ENCODE measurements around the gene FAM131A.

Gene FAM131A

DNA sequence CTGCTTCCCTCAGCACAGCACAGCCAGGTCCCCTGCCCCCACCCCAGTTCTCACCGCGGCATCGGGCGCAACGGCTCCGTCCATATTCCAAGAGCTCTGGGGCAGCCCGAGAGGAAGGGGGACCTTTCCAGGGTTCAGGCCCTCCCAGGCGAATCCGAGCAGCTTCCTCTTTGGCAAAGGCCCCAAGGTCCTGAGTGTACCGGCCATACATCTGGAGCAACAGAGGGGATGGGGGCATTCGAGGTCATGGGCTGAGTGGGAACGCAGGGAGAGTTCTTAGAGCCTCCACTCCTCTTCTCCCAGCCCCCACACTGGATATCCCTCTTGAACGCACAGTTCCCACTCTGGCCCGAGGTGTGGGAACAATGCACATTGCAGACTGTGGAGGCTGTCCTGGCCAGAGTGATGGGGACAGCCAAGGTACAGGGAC, 21.5 kb downstream of the FAM131A start:
- DNase-seq, result no peak

DNA sequence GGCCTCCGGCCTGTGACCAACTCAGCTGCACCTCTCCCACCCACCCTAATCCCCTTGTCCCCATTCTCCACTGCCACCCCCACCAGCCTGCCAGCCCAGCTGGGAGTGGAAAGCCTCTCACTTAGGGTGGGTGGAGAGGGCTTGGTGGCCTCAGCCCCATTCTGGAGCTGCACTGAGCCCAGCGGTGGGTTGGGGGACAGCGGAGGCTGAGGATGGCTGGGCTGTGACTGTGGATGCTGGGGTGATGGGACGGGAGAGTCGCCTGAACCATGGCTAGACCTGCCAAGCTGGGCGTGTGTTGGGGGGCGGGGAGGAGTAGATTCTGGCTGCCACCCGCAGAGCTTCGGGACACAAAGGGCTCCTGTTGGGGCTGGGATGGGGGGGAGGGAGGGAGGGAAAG, 22.2 kb downstream of the FAM131A start:
- no peak for DNase-seq

DNA sequence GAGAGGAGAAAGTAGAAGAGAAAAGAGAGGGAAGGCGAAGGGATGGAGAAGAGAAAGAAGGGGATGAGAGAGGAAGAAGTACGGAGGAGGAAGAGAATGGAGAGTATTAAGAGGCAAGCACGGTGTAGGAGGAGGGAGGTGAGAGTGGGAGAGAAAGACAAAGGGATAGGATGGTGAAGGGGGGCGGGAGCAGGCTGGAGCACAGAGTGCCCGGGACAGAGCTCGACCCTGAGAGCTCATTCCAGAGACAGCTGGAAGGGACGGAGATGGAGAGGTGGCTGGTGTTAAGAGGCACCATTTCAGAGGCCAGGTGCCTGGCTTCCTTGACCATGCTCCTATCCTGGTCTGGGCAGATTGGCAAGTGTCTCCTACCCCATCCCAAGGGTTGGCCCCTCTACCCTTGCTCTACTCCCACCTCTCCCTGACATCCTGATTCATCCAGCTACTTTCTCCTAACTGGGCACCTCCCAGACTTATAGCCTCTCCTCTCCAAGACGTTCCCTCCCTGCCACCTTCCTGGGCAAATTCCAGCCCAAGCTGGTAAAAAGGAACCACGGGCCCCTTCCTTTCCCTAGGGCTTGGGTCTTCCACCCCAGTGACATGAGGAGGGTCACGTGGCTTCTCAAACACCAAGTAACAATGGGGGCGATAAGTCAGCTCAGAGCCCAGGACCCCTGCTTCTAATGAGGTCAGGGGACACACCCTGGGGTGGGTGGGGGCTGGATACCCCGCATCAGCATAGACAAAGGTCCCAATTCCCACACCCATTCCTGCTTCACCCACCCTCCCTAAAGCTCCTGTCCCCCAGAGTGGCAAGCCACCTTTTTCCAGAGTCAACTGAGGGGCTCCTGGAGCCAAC, 22.9 kb downstream of the FAM131A start:
- DNase-seq, result no peak

DNA sequence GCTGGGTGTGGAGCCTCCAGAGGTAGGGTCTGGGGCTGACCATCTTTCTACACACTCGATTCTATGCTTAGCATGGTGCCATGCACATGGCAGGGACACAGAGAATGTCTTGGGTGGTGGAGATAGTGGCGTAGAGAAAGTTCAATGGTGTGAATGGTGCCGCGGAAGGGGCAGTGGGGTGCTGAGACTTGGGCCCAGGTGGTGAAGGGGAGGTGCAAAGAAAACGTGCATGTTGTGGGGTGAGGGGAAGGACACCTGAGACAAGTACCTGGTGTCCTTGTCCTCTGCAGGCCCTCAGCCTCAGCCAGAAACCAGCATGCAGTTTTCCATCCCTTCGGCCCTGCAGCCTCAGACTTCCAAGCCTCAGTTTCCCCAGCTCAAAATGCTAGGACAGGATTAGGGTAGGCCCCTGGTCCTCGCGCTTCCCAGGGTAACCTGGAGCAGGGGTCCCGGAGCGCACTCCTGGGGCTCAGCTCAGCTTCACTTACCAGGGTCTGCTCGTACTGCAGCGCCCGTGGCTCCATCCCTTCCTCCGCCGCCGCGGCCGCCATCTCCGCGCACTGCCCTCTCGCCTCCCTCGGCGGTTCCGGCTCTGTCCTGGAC, 23.6 kb downstream of the FAM131A start:
- no peak for DNase-seq

DNA sequence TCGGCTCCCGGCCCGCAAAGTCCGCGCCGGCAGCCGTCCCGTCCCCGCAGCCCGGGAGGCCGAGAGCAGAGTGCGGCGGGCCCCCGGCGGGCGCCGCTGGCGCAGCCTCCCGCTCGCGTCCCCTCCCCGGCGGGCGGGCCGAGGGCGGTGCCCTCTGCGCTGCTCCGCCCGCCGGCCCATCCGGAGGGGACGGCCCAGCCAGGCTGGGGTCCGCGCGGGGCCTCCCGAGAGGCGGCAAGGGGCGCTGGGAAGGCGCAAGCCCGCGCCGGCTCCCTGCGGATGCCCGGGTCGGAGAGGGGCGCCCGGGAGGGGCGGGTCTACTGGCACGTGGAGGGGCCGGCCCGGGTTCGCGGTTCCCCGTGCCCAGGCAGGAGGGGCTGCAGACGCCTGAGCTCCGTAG, 24.1 kb downstream of the FAM131A start, which contains the start of the genes CLCN2 and POLR2H:
TSS of gene CLCN2 (minus strand) at position 74 of the 400 bp plus-strand sequence. CDS start 126 bp downstream, outside the sequence.
TSS of gene POLR2H (plus strand) at position 179 of the 400 bp plus-strand sequence. CDS start 1,783 bp downstream, outside the sequence.
- DNase-seq, result peak; percentile 33

DNA sequence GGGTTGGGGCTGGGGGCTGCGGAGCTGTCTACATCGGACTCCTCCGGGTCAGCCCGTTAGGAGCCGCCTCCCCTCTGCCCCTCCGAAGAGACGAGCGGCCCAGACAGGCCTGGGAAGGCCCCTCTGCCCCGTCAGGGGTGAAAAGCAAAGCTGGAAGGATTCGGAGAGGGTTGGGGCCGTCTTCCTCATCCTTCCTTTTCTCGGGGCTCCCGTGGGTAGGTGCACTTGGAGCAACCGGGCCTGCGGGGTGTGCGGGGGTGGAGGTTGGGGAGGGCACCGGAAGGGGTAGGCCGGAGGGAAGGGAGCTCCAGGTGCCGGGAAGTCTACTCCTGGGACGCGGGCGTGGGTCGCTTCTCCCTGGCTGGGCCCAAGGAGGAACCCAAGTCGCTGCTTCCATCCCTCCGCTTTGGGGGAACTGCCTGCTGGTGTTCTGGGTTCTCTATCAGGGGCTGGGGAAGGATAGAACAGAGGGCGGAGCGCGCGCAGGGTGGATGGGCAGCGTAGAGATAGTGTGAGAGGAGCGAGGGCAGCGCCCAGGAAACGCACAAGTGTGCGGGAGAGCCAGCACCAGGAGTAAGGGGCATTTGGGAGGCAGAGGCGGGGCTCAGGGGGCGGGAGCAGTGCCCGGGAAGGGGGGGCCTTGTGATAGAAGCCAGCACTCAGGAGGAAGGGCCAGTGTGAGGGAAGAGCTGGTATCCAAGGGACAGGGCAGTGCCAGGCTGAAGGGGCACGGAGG, 24.7 kb downstream of the FAM131A start:
- DNase-seq, result peak; percentile 93

DNA sequence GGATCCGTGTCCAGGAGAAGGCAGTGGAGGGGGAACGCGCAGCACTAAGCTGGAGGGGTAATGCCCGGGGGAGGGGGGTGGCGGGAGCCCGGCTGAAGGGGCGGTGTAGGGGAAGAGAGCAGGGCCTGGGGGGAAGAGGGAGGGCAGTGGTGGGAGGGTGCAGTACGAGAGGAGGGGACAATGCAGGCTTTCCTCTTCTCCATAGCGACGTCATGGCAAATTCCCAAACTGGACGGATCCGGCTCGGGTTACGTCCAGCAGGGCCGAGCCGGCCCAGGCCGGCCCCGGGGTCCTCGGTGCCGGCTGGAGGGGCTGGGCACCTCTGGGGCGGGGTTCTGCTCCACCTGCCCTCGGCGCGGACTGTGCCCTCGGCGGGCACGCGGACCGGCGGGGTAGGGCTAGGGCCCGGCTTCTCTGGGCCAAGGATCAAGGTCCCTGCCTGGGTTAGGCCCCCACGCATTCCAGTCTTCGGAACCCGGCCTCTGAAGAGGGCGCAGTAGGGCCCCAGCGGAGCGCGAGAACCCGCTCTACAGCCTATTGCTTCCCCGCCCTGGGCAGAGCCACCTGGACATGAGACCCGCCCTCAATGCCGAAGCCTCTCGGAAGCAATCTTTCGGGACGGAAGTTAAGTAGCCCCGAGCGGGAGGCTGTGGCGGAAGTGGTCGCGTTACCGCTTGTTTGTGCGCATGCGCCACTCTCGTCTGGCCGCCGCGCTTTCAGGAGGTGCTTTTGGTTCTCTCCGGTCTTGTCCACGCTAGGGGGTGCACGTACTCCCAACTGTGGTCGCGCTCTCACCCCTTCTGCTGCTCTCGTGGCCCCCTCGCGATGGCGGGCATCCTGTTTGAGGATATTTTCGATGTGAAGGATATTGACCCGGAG, 25.5 kb downstream of the FAM131A start:
- DNase-seq, result peak; percentile 96

DNA sequence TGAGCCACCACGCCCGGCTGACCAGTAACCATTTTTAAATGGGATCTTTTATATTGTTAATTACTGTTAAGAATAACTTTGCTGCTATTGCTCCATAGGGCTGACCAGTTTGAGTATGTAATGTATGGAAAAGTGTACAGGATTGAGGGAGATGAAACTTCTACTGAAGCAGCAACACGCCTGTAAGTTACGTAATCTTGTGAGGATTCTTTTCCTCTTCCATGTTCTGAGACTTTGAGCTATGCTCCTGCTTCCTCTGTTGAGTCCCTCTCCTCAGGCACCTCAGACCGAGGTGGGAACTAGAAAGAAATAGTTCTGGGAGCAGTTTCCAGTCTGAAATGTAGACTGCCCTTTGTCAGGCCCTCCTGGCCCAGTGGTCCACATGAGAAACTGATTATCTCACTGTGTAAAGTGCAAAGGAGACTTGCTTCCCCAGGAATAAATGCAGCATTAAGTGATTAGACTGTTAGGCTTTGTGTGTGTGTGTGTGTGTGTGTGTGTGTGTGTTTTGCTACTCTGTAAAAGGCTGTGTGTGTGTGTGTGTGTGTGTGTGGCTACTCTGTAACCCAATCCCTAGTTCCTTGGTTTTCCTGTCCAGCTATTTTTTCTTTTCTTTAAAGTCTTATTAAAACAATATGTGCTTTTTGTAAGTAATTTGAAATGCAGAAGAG, 29.4 kb downstream of the FAM131A start:
- no peak for DNase-seq

DNA sequence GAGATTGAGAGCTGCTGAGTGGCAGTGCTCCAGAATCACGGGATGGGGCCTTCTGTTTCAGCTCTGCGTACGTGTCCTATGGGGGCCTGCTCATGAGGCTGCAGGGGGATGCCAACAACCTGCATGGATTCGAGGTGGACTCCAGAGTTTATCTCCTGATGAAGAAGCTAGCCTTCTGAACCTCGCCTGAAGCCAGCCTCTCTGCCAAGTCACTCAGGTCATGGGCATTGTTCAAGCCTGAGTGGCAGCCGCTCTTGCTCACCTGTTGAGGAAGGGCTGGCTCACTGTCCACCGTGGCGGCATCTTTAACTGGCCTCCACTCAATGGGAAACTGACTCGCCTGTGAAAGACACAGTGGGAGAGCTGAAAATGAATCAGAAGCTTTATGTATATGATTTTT, 30.7 kb downstream of the FAM131A start:
- DNase-seq, result no peak

DNA sequence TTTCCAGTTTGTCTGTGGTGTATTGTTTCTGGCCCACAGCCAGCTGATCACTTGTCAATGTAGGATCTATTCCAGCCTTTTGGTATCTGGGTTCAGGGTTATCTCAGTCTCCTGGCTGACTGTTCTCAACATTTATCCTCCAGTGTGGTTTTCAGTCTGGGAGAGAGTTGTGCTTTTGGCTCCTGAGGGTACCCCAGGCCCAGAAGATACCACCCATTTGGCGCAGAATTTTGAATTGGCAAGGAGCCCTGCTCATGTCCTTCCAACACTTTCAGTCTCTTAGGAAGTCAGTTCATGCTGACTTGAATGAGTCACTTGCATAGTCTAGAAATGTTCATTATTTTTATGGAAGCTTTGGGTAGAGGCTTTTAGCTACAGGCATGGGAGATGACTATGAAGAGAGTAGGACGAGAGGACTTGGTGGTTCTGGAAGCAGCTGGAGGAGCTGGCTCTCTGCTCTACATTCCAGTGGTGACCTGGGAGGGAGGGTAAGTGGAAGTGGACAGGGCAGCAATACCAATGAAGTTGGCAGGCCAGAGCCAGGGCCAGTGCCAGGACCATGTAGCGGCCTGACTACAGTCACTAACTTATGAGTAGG, 31.3 kb downstream of the FAM131A start:
- DNase-seq, result no peak

DNA sequence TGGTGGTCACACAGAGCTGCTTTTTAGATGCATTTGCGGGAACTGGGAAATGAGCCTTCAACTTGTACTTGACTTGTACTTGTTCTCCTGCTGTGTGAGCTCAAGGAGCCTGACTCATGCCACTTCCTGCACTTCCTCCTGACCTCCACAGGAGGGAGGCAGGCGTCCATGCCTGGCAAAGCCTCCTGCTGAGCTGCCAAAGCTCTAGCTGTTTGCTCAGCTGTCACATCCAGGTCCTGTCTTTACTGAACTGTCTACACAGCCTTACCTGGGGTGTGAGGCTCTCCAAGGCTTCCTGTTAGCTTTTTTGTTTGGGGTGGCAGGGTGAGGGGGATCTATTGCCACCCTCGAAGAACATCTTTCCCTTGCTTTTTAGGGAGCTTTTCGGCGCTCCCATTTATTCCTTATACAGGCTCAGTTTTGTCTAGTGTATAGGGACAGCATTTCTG, 34.2 kb downstream of the FAM131A start:
- peak; percentile 91 for DNase-seq

DNA sequence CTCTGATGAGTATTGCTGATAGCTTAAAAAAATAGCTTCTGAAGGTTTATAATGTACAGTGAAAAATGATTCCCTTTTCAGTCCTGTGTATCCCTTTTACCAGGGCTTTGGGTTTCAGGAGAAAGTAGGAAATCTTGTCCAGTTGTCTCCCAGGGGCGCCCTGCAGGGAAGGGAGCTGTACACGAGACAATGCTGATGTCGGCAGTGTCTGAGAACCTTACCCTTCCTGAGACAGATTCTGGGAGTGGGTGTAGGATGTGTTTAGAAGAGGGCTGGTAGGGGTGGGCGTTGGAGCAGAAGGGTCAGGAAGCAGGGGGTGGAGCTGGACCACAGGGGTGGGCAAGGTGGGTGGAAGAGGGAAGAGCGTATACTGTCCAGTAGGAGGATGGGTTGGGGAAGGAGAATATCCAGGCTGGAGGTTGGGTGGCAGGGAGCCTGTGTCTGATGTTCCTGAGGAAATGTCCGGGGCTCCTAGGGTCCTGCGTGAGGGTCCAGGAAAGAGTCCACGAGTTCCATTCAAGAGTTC, 35.0 kb downstream of the FAM131A start:
- DNase-seq, result no peak

DNA sequence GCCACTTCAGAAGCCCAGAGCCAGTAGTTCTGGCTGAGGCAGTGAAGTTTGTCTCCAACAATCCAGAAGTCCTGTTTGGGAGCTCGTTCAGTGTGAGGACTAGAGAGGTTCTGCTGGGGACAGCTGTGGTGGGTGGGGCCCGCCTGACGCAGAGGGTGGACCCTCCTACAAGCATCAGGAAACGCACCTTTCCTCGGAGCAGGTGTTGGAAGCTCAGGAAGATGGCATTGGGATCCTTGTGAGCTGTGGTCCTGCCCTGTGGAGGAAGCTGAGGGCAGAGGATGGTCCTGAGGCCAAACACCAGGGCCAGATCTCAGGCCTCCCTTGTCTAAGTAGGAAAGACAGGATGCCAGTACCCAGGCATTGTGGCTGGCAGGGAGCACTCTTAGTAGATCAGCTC, 35.5 kb downstream of the FAM131A start:
- peak; percentile 29 for DNase-seq

DNA sequence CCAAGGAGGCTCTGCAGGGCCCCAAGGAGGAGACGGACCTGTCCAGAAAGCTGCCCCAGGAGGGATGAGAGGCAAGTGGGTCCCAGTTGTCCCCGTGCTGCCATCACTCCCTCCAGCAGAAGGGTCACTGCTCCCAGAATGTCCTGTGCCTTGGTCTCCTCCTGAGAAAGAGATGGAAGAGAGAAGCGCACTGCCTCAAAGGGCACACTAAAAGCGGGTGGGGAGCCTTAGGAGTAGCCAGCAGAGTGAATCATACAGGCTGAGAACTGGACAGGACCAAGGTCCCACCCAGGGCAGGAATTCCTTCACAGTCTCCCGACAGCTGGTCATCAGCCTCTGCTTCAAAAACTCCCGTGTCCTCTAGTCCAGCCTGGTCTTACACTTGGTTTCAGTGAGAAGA, 36.0 kb downstream of the FAM131A start:
- no peak for DNase-seq

DNA sequence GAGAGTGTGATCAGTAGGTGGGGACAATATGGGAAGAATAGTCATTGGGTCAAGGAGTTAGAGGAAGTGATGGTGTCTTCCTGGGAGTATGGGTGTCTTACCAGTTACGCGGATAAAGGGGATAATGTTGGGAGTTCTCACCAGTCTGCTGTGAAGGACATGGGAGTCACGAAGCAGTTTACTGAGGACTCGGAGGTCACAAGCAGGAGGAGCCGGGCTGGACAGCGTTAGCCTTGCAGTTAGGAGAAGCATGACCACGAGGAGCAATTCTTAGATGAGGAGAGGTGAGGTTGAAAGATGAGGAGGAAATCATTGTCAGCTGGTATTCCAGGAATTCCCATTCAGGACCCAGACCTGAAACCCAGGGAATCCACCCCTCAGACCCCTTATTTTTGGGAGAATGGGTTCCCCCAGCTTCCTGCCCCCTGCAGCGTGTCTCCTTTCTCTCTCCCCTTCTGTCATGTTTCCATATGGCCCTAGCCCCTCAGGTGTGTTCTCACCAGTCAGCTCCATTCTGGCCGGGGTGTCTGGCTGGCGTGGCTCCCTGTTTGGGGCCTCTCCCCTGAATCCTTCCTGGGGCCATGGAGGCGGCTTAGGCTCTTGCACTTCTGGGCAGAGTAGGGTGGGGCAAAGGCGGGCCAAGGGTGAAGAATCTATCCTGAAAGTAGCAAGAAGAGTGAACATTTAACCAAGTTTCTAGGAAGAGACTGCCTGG, 38.5 kb downstream of the FAM131A start:
- DNase-seq, result no peak

DNA sequence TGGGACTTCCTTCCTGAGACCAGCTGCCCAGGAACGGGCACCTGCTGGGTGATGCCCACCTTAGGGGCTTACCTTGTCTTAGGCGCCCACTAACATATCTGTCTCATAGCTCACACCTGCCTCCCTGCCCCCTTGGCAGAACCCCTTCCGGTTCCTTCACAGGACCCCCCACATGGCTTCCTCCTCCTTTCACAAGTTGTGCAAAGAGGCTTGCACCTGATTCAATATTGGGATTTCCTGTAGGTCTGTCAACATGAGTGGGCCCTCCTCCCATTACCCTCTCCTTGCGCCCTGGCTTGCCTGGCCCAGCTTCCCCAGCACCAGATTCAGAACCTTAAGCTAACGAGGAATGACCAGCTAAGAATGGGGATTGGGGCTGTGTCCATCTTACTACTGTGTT, 40.0 kb downstream of the FAM131A start:
- DNase-seq, result peak; percentile 43

DNA sequence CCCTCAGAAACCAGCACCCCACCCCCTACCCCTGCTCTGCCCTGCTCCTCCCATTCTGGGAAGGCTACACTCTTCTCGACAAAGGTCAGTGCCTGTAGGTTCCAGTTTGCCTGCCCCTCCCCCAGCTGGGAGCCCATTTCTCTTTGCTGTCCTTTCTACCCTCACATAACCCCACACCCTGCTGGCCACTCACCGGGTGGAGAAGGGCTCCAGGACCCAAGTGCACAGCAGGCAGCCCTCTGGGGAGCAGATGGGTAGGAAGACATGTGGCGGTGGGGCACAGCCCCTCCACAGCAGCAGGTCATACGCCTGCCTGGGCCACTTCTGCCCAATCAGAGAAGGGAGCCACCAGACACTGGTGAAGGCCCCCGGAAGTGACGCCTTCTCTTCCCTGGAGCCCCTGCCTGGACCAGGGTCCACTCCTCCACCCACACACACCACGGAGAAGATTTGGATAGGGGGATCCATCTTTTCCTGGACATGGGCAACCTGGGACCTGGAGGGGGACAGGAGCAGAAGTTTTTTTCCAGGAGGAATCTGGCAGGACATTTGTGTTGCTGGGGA, 40.6 kb downstream of the FAM131A start, which contains the start of gene THPO:
TSS of gene THPO (minus strand) at position 326 of the 564 bp plus-strand sequence. CDS start 1,948 bp downstream, outside the sequence.
- DNase-seq, result peak; percentile 89

DNA sequence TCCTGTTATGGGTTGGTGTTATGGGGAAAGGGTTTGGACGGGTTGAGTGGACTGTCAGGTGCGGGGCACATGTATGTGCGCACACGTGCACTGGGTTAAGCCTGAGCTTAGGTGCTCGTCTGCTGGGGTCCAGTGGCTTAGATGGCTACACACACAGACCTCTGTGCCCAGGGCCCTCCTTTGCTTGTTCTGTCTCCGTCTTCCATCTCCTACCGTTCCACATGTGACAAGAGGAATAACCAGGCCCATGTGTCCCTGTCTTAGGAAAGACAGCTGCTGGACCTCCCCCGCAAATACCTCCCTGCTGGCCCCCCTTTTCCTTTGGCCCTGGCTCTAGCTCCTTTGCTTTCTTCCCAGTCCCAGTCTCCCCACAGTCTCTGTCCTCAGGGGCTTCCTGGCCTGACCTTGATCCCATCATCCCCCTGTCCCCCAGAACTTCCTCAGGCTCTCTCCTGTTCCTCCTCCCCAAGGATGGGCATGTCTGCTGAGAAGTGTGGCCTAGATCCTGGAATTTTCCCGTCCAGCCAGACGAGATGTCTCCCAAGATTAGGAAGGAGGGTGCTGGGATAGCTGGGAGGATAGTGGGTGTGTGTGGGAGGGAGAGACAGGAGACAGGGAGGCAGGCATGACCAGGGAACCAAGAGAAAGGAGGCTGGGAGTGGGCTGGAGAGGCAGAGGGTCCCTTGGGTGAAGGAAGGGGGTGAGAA, 41.4 kb downstream of the FAM131A start:
- no peak for DNase-seq

All from NCI-H510A treated with DMSO at 0.1 percent for 48 hours (cell line).